WTC11 (cell line): ENCODE results near the gene KCNK3.

Experiments
- ELF4 ChIP-seq: sonication (generic); formaldehyde crosslinking; IDR thresholded peaks from 2 replicates; pipeline ENCODE4 v1.8.1; 2022; ENCODE audit warnings: low read depth, mild to moderate bottlenecking, moderate library complexity, missing genetic modification reagents
- ESRRA ChIP-seq: sonication (generic); formaldehyde crosslinking; IDR thresholded peaks from 2 replicates; pipeline ENCODE4 v1.8.1; 2022; ENCODE audit warnings: mild to moderate bottlenecking, missing genetic modification reagents, borderline replicate concordance
- TCF7 ChIP-seq: sonication (generic); formaldehyde crosslinking; IDR thresholded peaks from 2 replicates; pipeline ENCODE4 v1.8.0; 2022; ENCODE audit warnings: mild to moderate bottlenecking, low read depth, missing genetic modification reagents, moderate library complexity
- TP53 ChIP-seq: sonication (generic); formaldehyde crosslinking; IDR thresholded peaks from 2 replicates; pipeline ENCODE4 v1.8.1; 2023; ENCODE audit warnings: mild to moderate bottlenecking, missing genetic modification reagents
- TF ChIP-seq, protein P1 (sequence below): fragments of 200-600 bp; IDR thresholded peaks from 2 replicates; pipeline ENCODE4 v1.8.0; 2022; ENCODE audit warnings: antibody characterized with exemption
- TF ChIP-seq, protein P2 (sequence below): sonication (generic); formaldehyde crosslinking; IDR thresholded peaks from 2 replicates; pipeline ENCODE4 v1.8.0; 2022; ENCODE audit warnings: mild to moderate bottlenecking, missing genetic modification reagents

DNA sequence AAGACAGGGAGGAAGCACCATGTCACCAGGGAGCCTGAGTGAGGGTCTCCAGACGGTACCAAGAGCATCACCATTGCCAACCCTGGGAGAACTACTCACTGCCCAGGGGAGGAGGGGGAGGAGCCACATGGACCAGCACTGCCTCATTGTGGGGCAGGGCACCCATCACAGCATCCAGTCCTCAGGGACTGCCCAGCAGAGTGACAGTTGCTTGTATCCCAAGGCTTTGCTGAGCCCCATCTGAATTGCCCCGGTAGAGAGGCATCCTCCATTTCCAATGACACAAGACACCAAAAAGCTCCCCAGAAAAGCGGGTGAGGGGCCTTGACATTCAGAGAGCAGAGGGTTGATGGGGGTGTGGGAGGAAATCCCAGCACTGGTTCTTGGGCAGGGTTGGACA is 44.5 kb upstream of the KCNK3 start:
- TF ChIP-seq, protein P1, sequence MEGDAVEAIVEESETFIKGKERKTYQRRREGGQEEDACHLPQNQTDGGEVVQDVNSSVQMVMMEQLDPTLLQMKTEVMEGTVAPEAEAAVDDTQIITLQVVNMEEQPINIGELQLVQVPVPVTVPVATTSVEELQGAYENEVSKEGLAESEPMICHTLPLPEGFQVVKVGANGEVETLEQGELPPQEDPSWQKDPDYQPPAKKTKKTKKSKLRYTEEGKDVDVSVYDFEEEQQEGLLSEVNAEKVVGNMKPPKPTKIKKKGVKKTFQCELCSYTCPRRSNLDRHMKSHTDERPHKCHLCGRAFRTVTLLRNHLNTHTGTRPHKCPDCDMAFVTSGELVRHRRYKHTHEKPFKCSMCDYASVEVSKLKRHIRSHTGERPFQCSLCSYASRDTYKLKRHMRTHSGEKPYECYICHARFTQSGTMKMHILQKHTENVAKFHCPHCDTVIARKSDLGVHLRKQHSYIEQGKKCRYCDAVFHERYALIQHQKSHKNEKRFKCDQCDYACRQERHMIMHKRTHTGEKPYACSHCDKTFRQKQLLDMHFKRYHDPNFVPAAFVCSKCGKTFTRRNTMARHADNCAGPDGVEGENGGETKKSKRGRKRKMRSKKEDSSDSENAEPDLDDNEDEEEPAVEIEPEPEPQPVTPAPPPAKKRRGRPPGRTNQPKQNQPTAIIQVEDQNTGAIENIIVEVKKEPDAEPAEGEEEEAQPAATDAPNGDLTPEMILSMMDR = no peak
- no peak for TF ChIP-seq TCF7 (CRISPR knock-in tag)
- TF ChIP-seq ELF4 (CRISPR knock-in tag) = no peak
- TF ChIP-seq, protein P2, sequence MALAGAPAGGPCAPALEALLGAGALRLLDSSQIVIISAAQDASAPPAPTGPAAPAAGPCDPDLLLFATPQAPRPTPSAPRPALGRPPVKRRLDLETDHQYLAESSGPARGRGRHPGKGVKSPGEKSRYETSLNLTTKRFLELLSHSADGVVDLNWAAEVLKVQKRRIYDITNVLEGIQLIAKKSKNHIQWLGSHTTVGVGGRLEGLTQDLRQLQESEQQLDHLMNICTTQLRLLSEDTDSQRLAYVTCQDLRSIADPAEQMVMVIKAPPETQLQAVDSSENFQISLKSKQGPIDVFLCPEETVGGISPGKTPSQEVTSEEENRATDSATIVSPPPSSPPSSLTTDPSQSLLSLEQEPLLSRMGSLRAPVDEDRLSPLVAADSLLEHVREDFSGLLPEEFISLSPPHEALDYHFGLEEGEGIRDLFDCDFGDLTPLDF (CRISPR knock-in tag) = no peak
- no peak for TF ChIP-seq ESRRA (CRISPR knock-in tag)
- TF ChIP-seq TP53 = no peak
